HCT116 (cell line): Measurements from ENCODE around the gene MSANTD3. TPM values are rescaled to one million over a fixed set of nuclear protein-coding genes. Genes with fewer than 3 reads are reported as not detected.

Experiments
- ATAC-seq: fragments of 200-7000 bp; cut with Tn5 transposase; 2 replicates; pipeline ENCODE4 v1.9.1; 2020; ENCODE audit warnings: mild to moderate bottlenecking, moderate library complexity
- BruUV-seq: library from RNA; stranded (reverse); fragments of 400-500 nt; replicated peaks from 2 replicates; lab custom pipeline; 2021; lab: Mats Ljungman, UMichigan
- CTCF ChIA-PET: fragments of 300-600 bp; sonication (Branson Sonifier 250); formaldehyde crosslinking; loops from one replicate; lab custom pipeline; 2021; ENCODE audit warnings: antibody characterized with exemption; lab: Charles Lee
- POLR2A ChIA-PET: fragments of 300-600, 350-600 bp; sonication (Branson Sonifier 250); formaldehyde crosslinking; loops from one replicate; lab custom pipeline; 2021; ENCODE audit warnings: antibody characterized with exemption; lab: Charles Lee
- RAD21 ChIA-PET, 2 experiments: fragments of 300-600 bp; sonication (Branson Sonifier 250); formaldehyde crosslinking; loops; one replicate each; lab custom pipeline; 2023; ENCODE audit warnings: low total read pairs in 2 of 2; ENCODE audit not compliant: uncharacterized antibody in 2 of 2, unreplicated experiment in 2 of 2, low non-redundant PET in 1 of 2; lab: Charles Lee
- DNase-seq: peaks from one replicate; pipeline ENCODE4 v3.0.0-alpha.2; 2010; ENCODE audit warnings: low read depth, low spot score
- H2AFZ ChIP-seq: fragments of 200-600 bp; shearing (Covaris generic), sonication (generic); 2 replicates; pipeline ENCODE4 v1.6.1; 2017; ENCODE audit warnings: low read depth, mixed run types, mixed read lengths, antibody characterized with exemption, low read length; ENCODE audit not compliant: poor library complexity, severe bottlenecking
- H3K27ac ChIP-seq: 2 replicates; pipeline ENCODE4 v1.5.1; 2012; ENCODE audit warnings: low read depth, low read length
- H3K27me3 ChIP-seq: fragments of 200-600 bp; sonication (generic); 2 replicates; pipeline ENCODE4 v1.6.1; 2016; ENCODE audit warnings: mixed run types, low read length, mixed read lengths; ENCODE audit not compliant: insufficient read depth
- H3K36me3 ChIP-seq, 2 experiments: fragments of 200-500 bp in 1 of 2; fragments of 200-600 bp in 1 of 2; sonication (Bioruptor generic) in 1 of 2; sonication (generic) in 1 of 2; 2 replicates each; pipeline versions ENCODE4 v1.5.1 to v1.6.1; 2014 to 2016; ENCODE audit warnings: low read length in 2 of 2, inconsistent platforms in 1 of 2, mixed read lengths in 1 of 2, mixed run types in 1 of 2; ENCODE audit not compliant: insufficient read depth in 2 of 2, control insufficient read depth in 1 of 2
- H3K4me1 ChIP-seq, 2 experiments: fragments of 200-600 bp in 1 of 2; sonication (generic) in 1 of 2; 2 replicates each; pipeline versions ENCODE4 v1.5.1 to v1.6.1; 2012 to 2017; ENCODE audit warnings: low read length in 2 of 2, inconsistent platforms in 1 of 2, mild to moderate bottlenecking in 1 of 2, mixed read lengths in 1 of 2, mixed run types in 1 of 2, moderate library complexity in 1 of 2; ENCODE audit not compliant: insufficient read depth in 2 of 2, control insufficient read depth in 1 of 2
- H3K4me2 ChIP-seq: fragments of 200-600 bp; sonication (generic); 2 replicates; pipeline ENCODE4 v1.6.1; 2017; ENCODE audit warnings: mixed run types, low read length, mixed read lengths
- H3K4me3 ChIP-seq, 2 experiments: fragments of 200-600 bp in 1 of 2; sonication (generic) in 1 of 2; replicated peaks in 1 of 2; 2 replicates each; pipeline ENCODE4 v1.5.1; 2011 to 2016; ENCODE audit warnings: low read length in 2 of 2, control low read depth in 1 of 2, low read depth in 1 of 2, mild to moderate bottlenecking in 1 of 2, mixed read lengths in 1 of 2, mixed run types in 1 of 2
- H3K79me2 ChIP-seq: fragments of 200-600 bp; sonication (generic); 2 replicates; pipeline ENCODE4 v1.6.1; 2017; ENCODE audit warnings: mild to moderate bottlenecking, mixed run types, low read length, moderate library complexity, mixed read lengths; ENCODE audit not compliant: insufficient read depth
- H3K9ac ChIP-seq: fragments of 200-600 bp; sonication (generic); 2 replicates; pipeline ENCODE4 v1.6.1; 2016; ENCODE audit warnings: low read length, mixed read lengths
- H3K9me2 ChIP-seq: fragments of 200-600 bp; sonication (generic), shearing (Covaris generic); 2 replicates; pipeline ENCODE4 v1.6.1; 2017; ENCODE audit warnings: mixed run types, mild to moderate bottlenecking, moderate library complexity; ENCODE audit not compliant: insufficient read depth
- H3K9me3 ChIP-seq, 2 experiments: fragments of 200-500 bp in 1 of 2; fragments of 200-600 bp in 1 of 2; sonication (Bioruptor generic) in 1 of 2; sonication (generic) in 1 of 2; 2 replicates each; pipeline ENCODE4 v1.6.1; 2014 to 2017; ENCODE audit warnings: low read length in 2 of 2, mixed read lengths in 2 of 2, inconsistent platforms in 1 of 2, low read depth in 1 of 2, mild to moderate bottlenecking in 1 of 2, mixed run types in 1 of 2, moderate library complexity in 1 of 2; ENCODE audit not compliant: control insufficient read depth in 1 of 2, insufficient read depth in 1 of 2
- H4K20me1 ChIP-seq: fragments of 200-600 bp; sonication (generic), shearing (Covaris generic); 2 replicates; pipeline ENCODE4 v1.6.1; 2017; ENCODE audit warnings: mixed run types, mild to moderate bottlenecking, moderate library complexity; ENCODE audit not compliant: insufficient read depth
- ATF3 ChIP-seq: IDR thresholded peaks from 2 replicates; pipeline ENCODE4 v1.6.1; 2012
- EGR1 ChIP-seq: IDR thresholded peaks from 2 replicates; pipeline ENCODE4 v1.6.1; 2012; ENCODE audit warnings: low read depth
- EZH2phosphoT487 ChIP-seq: fragments of 200-600 bp; IDR thresholded peaks from 2 replicates; pipeline ENCODE4 v1.6.1; 2018; ENCODE audit warnings: antibody characterized with exemption, borderline replicate concordance
- JUND ChIP-seq: IDR thresholded peaks from 2 replicates; pipeline ENCODE4 v1.6.1; 2012
- MAX ChIP-seq: IDR thresholded peaks from 2 replicates; pipeline ENCODE4 v1.6.1; 2012
- RAD21 ChIP-seq: IDR thresholded peaks from 2 replicates; pipeline ENCODE4 v1.6.1; 2012; ENCODE audit warnings: low read depth, mild to moderate bottlenecking
- SIN3A ChIP-seq: IDR thresholded peaks from 2 replicates; pipeline ENCODE4 v1.6.1; 2012; ENCODE audit warnings: low read depth
- SP1 ChIP-seq: IDR thresholded peaks from 2 replicates; pipeline ENCODE4 v1.6.1; 2012; ENCODE audit warnings: low read depth
- SRF ChIP-seq: IDR thresholded peaks from 2 replicates; pipeline ENCODE4 v1.6.1; 2012; ENCODE audit warnings: low read depth
- TCF7L2 ChIP-seq: IDR thresholded peaks from 2 replicates; pipeline ENCODE4 v1.7.0; 2011; ENCODE audit warnings: borderline replicate concordance, inconsistent platforms; ENCODE audit not compliant: insufficient read depth, insufficient read length; ENCODE audit errors: extremely low read depth
- ZBTB33 ChIP-seq: IDR thresholded peaks from 2 replicates; pipeline ENCODE4 v1.6.1; 2011; ENCODE audit warnings: mild to moderate bottlenecking, low read length, moderate library complexity; ENCODE audit not compliant: insufficient replicate concordance; ENCODE audit errors: extremely low read depth
- intact Hi-C: fragments of 100-400 bp; cut with micrococcal nuclease; formaldehyde crosslinking; loops from 2 replicates; pipeline ENCODE4 v1.10.0; 2022
- total RNA-seq: library from RNA; stranded (reverse); gene quantifications from one replicate; pipeline ENCODE4 v1.2.1, GENCODE V29; 2021; ENCODE audit not compliant: unreplicated experiment

The MSANTD3 gene
- total RNA-seq, 1 experiment from 2014 or later = 31.3 TPM

- H3K4me1 ChIP-seq = no peaks in the 10 kb centered on the region
- BruUV-seq = no TSS peak
- peaks cover 0 to 5% of the 10 kb centered on the region in 2 experiments; a peak in 1 of 4 replicates for H3K36me3 ChIP-seq
- H3K9me2 ChIP-seq = no peaks in the 10 kb centered on the region
- H3K79me2 ChIP-seq = peaks cover 17% of the 10 kb centered on the region; the same call in 1 of the 2 replicates
- RAD21 ChIA-PET = no interaction called here
- H4K20me1 ChIP-seq = no peaks in the 10 kb centered on the region
- POLR2A ChIA-PET = no interaction called here
- TF ChIP-seq RAD21 (0 out of 2 replicates have a peak, but pooled peaks have one; percentile 18), JUND (no peak)
- TF ChIP-seq, all 23 proteins: peak for 1
- CTCF ChIA-PET = no interaction called here
- H3K27me3 ChIP-seq = no peaks in the 10 kb centered on the region
- no peak for ATAC-seq
- no peak overlapping the region for H3K9ac ChIP-seq
- DNase-seq = no peak
- H3K4me2 ChIP-seq = no peak overlapping the region
- no peak overlapping the region for H3K27ac ChIP-seq
- H3K9me3 ChIP-seq = no peaks in the 10 kb centered on the region
- intact Hi-C loops = loop anchor here (2.0 kb wide), 1 partner anchor 149 kb away; no protein-coding TSS in a partner anchor
- H3K4me3 ChIP-seq = no peak overlapping the region
- H2AFZ ChIP-seq = no peak overlapping the region
Observed at GRCh38 chr9:100445161-100445902, 18.4 kb downstream of the MSANTD3 start.

- Histone ChIP-seq H3K9me2 (no peaks in the 10 kb centered on the region), H3K36me3 (peaks cover 0 to 5% of the 10 kb centered on the region in 2 experiments; a peak in 1 of 4 replicates), H3K27me3 (no peaks in the 10 kb centered on the region), H3K79me2 (peaks cover 15% of the 10 kb centered on the region; the same call in 1 of the 2 replicates), H3K9ac (no peak overlapping the region), H4K20me1 (no peaks in the 10 kb centered on the region), H3K9me3 (no peaks in the 10 kb centered on the region), H3K4me3 (no peak overlapping the region), H3K4me1 (no peaks in the 10 kb centered on the region), H2AFZ (no peak overlapping the region), H3K4me2 (no peak overlapping the region), H3K27ac (no peak overlapping the region)
- ChIA-PET POLR2A (no interaction called here), CTCF (no interaction called here), RAD21 (no interaction called here)
- no peak for TF ChIP-seq TCF7L2
- TF ChIP-seq EZH2phosphoT487 = no peak
- TF ChIP-seq ATF3 = no peak
- no peak for TF ChIP-seq SRF
- TF ChIP-seq SP1 = no peak
- TF ChIP-seq SIN3A = no peak
- TF ChIP-seq ZBTB33 = no peak
- TF ChIP-seq EGR1 = no peak
- no peak for TF ChIP-seq MAX
- BruUV-seq = no TSS peak
- no peak for ATAC-seq
- no peak for DNase-seq
- intact Hi-C loops = loop anchor here (2.0 kb wide), 1 partner anchor 149 kb away; no protein-coding TSS in a partner anchor
Observed at GRCh38 chr9:100445903-100446549, 19.1 kb downstream of the MSANTD3 start.
